Activated CD4-positive, alpha-beta T cell treated with anti-CD3 and anti-CD28 coated beads for 1 hour (primary cell): Measurements from ENCODE around the gene TK2.
"Not testable (repeated sequence)": the region's sequence is repeated elsewhere in the genome, so short reads cannot be mapped to it uniquely, and the experiment has no call there.

Source experiments
- DNase-seq: peaks from one replicate; pipeline ENCODE4 v3.0.0-alpha.2; 2020

The TK2 gene

GRCh38 chr16:66549284-66550131 is at the start of gene TK2:
TK2 (minus strand) TSS chr16:66550122; CDS start chr16:66550061, 61 bp downstream.
- DNase-seq: peak; percentile 28

GRCh38 chr16:66598111-66598510 is 48.2 kb upstream of the TK2 start:
- DNase-seq: no peak

DNA sequence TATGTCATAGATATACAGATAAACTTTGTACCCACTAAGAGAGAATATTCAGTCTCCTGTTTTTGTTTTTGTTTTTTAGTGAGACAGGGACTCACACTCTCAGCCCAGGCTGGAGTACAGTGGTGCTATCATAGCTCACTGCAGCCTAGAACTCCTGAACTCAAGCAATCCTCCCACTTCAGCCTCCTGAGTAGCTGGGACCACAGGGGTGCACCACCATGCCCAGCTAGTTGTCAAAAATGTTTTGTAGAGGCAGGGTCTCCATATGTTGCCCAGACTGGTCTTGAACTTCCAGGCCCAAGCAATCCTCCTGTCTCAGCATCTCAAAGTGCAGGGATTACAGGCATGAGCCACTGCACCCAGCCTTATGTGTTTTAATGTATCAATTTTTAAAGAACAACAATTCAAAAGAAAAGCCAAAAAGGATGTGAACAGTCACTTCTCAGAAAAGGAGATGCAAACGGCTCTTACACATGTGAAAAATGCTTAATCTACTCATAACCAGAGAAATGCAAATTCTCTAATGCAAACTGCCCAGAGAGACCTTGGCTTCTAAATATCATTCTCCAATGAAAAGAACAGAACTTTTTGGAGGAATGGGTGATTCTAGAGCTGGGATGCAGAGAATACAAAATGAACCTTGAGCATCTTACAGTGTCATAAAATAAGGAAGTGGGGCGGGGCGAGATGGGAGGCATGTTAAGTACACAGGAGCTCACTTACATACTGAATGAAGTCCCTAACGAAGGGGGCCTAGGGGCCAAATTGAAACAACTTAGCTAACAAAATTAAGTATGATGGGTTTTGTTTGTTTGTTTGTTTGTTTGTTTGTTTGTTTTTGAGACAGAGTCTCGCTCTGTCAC is 47.3 kb upstream of the TK2 start:
- no peak for DNase-seq

GRCh38 chr16:66596559-66596958 is 46.6 kb upstream of the TK2 start:
- not testable (repeated sequence) for DNase-seq

DNA sequence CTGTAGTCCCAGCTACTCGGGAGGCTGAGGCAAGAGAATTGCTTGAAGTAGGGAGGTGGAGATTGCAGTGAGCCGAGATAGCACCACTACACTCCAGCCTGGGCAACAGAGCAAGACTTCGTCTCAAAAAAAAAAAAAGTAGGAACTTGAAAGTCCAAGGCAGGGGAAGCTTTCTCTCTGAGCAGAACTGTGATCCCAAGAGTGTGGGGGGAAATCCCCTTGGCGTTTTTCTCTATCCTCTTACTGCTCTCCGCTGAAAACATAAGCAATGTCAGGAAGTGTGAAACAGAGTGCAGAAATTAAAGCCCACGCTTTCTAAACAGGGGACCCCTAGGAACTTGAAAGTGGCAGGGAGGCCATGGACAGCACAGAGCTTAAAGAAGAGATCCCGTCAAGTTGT is 44.8 kb upstream of the TK2 start:
- no peak for DNase-seq

DNA sequence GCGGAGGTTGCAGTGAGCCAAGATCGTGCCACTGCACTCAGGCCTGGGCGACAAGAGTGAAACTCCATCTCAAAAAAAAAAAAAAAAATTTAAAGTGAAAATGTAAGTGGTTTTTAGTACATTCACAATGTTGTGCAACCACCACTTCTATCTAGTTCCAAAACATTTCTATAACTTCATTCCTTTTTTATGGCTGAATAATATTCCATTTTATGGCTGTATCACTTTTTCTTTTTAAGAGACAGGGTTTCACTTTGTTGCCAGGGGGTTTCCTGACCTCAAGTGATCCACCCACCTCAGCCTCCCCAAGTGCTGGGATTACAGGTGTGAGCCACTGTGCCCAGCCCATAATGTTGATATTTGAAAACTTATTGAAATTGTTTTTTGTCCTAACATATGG is 42.9 kb upstream of the TK2 start:
- no peak for DNase-seq

DNA sequence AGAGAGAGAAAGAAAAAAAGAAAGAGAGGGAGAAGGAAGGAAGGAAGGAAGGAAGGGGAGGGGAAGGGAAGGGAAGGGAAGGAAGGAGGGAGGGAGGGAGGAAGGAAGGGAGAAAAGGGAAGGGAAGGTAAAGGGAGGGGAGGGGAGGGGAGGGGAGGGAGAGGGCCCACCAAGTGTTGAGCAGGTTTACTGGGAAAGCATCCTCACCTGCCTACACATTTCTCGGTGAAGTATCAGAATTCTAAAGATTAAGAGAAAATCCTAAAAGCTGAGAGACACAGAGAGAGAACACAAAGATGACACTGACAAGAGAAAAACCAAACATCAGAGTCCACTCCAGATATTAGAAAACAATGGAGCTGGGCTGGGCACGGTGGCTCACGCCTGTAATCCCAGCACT is 42.3 kb upstream of the TK2 start:
- no peak for DNase-seq

DNA sequence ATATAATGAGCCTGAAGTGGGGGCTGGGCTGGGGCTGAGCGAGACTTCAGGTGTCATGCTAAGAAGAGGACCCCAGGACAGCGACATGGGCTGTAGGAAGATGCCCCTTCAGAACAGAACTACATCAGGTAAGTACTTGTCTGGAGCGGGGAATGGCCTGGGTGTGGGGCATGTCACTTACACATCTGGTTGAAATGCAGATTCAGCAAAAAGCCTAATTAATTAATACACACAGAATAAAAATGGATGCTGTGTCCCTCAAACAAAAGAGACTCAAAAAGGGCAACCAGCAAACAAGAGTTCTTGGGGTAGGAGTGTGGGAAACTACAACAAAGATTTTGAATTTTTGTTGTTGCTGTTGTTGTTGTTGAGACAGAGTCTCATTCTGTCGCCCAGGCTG is 41.1 kb upstream of the TK2 start:
- no peak for DNase-seq

DNA sequence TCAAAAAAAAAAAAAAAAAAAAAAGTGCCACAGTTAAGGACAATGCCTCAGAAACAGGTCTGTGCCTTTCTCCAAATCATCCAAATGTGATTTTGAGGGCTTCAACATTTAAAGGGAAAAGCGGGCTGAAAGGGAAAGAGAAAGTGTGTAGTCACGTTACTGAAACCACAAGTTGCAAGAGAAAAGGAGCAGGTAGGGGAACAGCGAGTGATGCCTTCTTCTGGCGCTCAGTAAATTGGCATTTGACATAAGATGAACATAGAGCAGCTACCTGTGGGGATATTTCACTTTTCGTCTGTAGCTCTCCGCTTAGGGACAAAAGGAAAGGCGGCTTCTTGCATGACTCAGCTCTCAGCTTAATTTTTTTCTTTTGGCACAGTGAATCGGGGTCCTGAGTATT is 40.4 kb upstream of the TK2 start:
- no peak for DNase-seq

DNA sequence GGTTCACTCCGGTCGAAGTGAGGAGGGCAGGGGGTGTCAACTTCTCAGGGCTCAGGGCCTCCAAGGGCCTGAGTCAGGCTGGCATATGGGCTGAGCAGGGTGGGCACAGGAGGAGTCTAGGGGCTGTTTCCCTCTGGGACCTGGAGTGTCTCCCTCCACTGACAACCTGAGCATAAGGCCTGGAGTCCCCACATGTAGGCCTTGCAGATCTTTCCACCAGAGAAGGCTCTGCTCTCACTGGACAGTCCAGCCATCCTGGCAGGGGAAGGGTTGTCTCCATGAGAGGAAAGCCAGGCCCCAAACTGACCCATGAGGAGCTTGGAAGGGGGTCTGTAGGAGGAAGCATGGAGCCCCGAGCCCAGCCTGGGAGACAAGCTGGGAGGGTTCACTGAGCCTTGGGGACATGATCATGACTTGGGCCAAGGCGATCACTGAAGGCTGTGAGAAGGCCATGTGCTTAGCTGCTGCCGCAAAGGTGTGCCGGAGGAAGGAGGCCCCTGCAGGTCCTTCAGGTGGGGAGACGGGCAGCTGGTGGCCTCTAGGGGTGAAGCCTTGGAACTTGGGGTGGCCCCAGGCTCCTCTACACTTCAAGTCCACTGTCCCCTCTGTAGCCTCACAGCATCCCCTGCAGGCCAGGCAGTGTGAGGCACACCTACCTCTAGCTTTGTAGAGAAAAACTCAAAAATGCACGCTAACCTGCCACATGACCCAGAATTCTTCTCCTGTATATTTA is 39.2 kb upstream of the TK2 start:
- peak; percentile 49 for DNase-seq

- DNase-seq: no peak
Measured at GRCh38 chr16:66587881-66588600, 38.1 kb upstream of the TK2 start.

GRCh38 chr16:66585481-66586239 is 35.7 kb upstream of the TK2 start:
- DNase-seq: no peak

- DNase-seq: no peak
Measured at GRCh38 chr16:66581246-66581952, 31.5 kb upstream of the TK2 start.

DNA sequence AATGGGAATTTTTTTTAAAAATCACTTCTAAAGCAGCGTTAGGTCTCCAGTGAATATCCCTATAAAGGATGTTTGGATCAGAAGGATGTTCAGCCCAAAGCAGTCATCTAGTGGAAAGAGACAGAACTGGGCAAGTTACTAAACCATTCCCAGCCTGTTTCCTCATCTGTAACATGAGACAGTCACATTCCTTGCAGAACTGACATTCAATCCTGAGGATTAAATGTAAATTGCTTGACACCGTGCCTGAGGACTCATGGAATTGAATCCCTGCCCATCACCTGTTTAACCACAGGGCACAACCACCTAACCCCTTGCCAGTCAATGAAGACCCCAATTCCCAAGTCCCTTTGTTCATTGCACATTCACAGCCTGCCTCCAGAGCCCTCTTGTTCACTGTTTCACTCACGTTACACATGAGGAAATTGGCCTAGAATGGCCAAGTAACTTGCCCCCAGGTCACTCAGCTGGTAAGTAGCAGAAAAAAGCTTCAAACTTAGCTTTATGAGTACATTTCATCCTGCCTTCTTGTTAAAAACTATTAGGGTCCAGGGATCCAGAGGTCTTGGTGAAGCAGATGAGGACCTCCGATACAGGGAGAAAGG is 30.8 kb upstream of the TK2 start:
- no peak for DNase-seq

DNA sequence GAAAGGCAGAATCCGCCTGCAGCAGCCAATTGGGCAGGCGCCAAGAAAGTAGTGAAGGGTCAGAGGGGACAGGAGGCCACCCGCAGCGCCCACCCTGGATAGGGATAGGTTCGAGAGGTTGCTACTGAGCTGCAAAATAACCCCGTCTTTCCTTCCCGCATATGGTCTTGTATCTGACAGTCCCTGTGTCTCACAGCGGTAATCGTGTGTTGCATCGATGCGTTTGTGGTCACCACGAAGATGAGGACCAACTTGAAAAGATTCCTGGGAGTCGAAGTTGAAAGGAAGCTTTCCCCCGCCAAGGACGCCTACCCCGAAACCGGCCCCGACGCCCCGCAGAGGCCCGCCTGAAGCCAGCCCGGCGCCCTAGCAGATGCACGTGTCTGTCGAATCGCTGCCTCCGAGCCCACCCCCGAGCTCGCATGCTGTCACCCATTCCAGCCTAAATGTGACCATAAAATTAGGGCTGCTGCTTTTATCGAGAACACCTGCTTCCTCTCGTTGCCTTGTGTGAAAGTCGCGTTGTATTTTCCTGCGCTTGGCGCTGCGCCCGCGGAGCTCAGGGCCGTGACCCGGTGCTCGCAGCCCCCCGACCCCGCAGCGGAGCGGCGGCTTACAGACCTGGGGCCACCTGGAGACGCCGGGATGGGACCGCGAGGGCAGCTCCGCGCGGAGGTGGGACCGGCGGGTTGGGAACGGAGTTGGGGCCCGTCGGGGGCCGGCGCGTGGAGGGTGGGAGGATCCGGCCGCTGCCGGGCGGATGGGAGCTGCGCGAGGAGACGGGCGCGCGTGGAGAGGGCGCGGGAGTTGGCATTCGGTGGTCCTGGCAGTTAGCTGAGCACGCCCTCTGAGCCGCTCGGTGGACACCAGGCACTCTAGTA is 29.0 kb upstream of the TK2 start, which contains the start of gene CMTM2:
CMTM2 (plus strand) TSS at position 813 of the 881 bp plus-strand sequence. CDS start 145 bp downstream, outside the sequence.
- no peak for DNase-seq

- no peak for DNase-seq
Measured at GRCh38 chr16:66576296-66576695, 26.4 kb upstream of the TK2 start.

DNA sequence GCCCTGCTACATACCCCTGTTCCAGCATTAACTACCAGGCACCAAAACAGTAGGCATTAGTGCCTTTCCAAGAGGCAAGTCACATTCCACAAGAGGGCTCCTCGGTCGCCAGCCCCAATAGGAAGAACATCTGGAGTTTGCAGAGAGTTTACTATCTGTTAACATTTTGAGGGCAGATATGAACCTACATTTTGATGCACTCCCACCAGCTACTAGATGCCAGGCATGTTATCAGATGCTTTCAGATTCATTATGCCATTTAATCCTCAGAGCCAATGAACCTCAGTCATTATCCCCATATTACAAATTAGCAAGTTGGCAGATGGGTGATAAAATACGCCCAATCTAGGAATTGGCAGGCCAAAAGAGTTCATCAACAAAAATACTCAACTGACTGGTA is 25.1 kb upstream of the TK2 start:
- no peak for DNase-seq

GRCh38 chr16:66574531-66574930 is 24.6 kb upstream of the TK2 start:
- no peak for DNase-seq

GRCh38 chr16:66574081-66574480 is 24.2 kb upstream of the TK2 start:
- DNase-seq: no peak

DNA sequence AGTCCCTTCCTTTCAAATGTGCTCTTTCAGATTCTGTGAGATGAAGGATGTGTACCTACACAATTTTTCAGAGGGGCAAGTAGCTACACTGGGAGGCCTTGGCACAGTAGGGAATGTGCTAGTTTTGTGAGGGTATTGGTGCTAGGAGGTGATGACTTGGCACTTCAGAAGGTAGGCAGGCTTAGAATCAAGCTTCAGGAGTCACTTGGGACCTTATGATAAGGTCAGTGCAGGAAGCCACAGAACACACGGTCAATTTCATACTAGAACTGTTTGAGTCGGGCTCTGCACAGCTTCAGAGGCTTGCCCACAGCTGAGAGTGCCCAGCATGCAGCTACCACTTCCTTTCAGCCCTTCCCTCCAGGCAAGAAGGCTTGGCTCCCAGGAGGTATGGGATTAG is 22.4 kb upstream of the TK2 start:
- no peak for DNase-seq
